Fibroblast of skin of scalp (primary cell): ENCODE data around the gene UGT1A3. TPM values are rescaled to one million over a fixed set of nuclear protein-coding genes. Genes with fewer than 3 reads are reported as not detected.
"Not testable (repeated sequence)": the region's sequence is repeated elsewhere in the genome, so short reads cannot be mapped to it uniquely, and the experiment has no call there.

ENCODE experiments used
- DNase-seq: peaks from one replicate; pipeline ENCODE4 v3.0.0-alpha.2; 2013
- polyA plus RNA-seq, 2 experiments: library from polyadenylated mRNA; unstranded; fragments of 120-200 nt; gene quantifications; one replicate each; pipeline ENCODE4 v1.2.1, GENCODE V29; 2013; ENCODE audit not compliant: insufficient read length in 2 of 2

The UGT1A3 gene
- polyA plus RNA-seq (2013, experiment 1 of 2; ENCODE audit: insufficient read length) = not detected
- not detected for polyA plus RNA-seq (2013, experiment 2 of 2; ENCODE audit: insufficient read length)

DNA sequence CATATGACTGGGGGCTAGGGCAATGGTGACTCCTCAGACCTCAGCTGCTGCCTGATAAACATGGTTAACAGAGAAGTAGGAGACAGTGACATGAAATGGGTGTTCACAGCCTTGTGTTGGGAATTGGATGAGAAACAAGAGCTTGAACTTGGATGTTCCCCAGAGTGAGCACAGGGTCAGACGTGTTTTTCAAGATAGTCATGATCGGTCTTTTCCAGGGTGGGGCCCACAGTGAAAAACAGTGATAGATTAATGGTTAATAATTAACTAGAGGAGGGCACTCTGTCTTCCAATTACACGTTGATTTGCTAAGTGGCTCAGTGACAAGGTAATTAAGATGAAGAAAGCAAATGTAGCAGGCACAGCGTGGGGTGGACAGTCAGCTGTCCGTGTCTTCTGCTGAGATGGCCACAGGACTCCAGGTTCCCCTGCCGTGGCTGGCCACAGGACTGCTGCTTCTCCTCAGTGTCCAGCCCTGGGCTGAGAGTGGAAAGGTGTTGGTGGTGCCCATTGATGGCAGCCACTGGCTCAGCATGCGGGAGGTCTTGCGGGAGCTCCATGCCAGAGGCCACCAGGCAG, at the start of gene UGT1A3:
Gene UGT1A3 (plus strand): TSS at position 320 of the 579 bp plus-strand sequence. CDS start 85 bp downstream, at position 405.
- DNase-seq = no peak

DNA sequence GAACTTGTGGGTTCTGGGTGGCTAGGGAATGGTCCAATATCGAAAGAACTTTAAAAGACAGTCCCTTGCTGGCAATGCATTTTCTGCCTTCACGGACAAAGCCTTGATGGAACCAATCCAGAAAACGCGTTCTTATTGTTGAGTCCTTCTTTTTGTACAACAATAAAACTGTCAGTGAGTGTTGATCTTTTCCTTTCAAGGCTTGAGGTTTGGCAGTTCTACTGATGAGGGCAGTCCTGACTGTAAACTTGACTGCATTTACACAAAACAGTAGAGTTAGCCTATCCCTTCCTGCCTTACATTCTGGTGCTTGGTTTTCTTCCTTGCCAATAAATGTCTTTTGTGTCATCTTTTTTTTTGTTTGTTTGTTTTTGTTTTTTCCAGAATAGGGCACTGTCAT, 49.6 kb upstream of the UGT1A3 start:
- no peak for DNase-seq

DNA sequence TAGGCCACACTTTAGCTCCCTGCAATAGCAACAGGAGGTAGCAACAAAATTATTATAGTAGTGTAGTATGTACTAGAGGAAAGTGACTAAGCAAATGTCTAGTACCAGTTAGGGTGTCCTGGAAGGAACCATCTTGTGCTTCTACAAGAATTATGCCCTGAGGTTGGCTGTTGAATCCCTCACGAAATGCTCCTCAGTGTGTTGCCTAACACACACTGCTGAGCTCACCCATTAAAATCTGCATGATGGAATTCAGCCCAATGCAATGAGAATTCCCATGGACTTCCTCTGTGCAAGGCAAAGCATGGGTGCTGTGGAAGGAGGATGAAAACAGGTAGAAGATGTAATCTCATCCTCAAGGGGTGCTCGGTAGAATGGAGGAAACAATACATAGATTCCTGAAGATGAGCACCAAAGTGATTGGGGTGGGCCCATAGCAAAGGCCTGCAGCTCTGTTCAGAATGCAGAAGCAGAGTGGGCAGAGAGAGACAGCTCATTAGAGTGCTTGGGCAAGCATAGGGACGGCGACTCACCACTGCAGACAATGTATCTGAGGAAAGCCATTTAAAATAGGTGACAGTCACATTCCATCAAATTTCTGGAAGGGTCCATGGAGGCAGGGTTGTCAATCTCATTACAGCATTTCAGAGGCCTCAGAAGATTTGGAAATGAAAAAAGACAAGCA, 48.3 kb upstream of the UGT1A3 start:
- no peak for DNase-seq

DNA sequence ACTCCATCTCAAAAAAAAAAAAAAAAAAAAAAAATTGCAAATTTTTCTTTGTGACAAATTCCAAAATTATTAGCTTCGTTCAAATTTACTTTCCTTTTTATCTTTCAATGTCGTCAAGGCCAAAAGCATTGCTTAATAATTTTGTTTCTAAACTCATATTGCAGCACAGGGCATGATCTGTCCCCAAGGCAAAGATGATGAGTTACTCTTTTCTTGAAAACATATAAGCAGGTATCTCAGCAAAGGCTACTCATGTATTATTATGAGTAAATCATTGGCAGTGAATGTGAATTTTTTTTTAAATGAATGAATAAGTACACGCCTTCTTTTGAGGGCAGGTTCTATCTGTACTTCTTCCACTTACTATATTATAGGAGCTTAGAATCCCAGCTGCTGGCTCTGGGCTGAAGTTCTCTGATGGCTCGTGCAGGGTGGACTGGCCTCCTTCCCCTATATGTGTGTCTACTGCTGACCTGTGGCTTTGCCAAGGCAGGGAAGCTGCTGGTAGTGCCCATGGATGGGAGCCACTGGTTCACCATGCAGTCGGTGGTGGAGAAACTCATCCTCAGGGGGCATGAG, 47.2 kb upstream of the UGT1A3 start, which contains the start of gene UGT1A7:
Gene UGT1A7 (plus strand): TSS at position 381 of the 579 bp plus-strand sequence. CDS start 37 bp downstream, at position 418.
- DNase-seq = no peak

DNA sequence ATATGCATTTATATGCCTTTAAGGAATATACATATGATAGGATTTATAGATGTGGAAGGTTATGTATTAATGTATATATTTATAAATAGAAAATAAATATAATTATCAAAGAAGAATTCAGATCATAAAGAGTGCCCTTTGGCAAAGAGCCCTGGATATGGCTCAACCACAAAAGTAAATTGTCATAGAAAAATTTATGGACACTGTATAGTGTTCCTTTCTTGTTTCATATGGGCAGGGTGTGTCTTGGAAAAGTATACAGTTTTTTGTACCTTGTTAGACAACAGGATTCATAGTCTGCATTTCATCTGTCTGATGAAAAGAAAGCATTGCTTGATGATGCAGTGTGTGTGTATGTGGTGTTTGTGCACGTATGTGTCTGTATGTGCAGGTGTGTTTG, 44.2 kb upstream of the UGT1A3 start:
- DNase-seq = no peak

DNA sequence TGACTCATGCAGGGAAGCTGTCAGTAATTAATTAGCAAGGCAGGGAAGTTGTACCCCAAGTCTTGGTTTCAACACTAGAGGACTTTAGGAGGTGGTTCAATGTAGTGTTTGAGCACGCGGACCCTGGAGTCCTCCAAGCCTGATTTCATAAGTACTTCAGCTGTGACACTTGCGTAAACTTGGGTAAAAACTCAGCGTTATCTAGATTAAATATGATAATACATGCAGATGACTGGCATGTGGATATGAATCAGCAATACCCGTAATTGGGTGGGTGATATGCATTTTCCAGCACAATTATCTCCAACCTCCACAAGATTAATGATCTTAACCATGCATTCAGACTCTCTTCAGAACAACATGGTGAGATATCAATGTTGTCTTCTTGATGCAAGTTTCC, 41.9 kb upstream of the UGT1A3 start:
- DNase-seq = no peak

DNA sequence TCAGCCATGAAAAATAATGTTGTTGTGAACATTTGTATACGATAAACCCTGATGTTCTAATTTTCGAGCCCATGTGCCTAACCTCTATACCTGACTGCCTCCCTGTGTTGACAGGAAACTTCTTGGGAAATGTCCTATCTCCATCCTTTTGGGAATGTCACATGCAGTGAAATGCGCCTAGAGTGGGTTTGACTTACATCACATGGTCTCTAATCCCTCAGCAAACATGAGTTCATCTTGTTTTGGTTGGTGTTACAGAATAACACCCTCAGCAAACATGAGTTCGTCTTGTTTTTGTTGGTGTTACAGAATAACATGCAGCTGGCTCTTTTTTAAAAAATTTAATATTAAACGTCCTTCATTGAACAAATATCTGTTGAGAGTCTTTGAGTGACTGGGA, 40.5 kb upstream of the UGT1A3 start:
- DNase-seq = no peak

DNA sequence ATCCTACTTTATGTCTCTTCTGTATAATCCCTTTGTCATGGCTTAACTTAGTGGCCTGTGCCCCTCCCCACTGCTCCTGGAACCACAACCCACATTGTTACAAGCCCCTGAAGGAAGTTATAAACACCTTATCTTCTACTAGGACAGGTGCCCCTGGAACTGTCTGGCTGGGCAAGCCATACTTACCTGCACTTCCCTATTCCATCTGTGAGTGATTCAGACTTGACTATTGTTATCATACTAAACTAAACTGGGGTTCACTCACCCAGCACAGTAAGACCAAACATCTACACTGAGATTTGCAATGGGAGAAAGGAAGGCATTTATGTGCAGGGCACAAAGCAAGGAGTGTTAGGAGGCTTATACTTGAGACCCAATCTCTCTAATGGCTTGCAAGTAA, 39.8 kb upstream of the UGT1A3 start:
- no peak for DNase-seq

DNA sequence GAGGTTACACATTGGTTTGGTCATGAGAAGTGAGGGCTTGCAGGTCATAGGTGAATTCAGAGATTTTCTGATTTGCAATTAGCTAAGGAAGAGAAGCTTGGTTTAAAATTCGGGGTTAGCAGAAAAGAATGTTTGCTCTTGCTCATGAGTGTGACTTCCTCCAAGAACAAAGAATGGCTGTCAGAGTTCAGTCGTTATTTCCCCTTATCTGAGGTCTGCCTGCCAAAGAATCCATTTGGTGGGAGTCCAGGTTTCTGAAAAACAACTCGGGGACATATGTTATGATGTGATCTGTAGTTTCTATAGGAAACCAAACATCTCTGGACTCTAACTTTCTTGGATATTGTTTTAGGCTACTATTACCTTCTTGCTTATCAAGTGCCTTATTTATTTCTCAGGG, 39.3 kb upstream of the UGT1A3 start:
- DNase-seq = no peak

DNA sequence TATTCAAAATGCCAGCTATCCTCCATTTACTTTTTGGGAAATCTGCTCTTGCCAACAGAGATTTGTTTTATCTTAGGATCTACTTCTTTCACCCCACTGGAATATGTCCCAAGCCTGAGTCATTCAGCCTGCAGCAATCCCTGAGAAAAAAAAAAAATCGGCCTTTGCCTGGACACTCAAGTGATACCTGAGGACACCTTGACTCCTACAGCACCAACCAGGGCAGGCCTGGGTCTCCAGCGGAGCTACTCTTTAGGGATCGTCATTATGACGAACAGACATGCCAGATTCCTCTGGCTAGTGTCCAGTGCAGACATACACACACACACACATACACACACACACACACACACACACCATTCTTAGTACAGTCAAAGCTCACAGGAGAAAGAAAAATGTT, 38.4 kb upstream of the UGT1A3 start:
- DNase-seq = no peak

DNA sequence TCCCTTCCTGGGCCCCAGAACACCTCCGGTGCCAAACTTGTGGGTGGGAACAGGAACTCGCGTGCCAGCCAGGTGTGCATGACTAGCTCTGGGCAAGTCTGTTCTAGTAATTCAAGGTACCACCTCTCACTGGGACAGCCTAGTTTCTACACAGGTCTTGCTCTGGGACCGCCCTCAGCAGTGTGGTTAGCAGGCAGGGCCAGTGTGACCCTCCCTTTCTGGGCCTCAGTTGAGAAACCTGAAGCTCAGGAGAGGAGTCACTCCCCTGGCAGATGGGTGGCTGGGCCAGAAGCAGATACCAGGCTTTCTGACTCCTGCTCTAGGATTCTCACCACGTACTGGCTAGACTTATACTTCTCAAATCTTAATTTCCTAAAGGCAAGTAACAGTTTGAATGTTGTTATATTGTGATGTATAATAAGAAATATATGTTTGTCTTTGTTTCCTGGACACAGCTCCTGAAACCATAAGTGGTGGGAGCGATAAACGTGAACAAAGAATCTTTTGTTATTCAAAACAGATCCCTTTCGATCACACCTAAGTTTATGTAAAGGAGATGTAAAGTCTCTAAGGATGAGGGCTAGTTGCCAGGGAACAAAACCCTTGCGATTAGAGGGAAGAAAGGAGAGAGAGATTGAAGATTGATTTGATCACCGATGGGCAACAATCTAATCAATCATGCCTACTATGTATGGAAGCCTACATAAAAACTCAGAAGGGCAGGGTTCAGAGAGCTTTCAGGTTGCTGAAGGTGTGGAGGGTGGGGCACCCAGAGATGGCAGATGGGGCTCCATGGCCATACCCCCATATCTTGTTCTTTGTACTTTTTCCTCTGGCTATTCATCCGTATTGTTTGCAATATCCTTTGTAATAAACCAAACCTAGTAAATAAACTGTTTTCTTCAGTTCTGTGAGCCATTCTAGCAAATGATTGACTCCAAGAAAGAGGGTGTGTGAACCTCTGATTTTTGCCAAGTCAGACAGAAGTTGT, 37.1 kb upstream of the UGT1A3 start:
- DNase-seq = no peak

DNA sequence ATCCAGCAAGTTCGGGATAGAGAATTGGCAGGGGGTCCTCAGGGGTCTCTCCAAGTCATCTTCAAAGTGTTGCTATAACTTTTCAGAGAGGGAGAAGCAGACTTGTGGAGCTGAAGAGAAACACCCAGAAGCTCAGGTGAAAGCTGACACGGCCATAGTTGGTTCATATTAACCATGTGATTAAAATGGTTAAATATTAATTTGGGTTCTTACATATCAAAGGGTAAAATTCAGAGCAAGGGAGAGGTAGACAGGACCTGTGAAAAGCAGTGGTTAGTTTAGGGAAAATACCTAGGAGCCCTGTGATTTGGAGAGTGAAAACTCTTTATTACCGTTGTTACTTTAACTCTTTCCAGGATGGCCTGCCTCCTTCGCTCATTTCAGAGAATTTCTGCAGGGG, 36.2 kb upstream of the UGT1A3 start, which contains the start of gene UGT1A6:
Gene UGT1A6 (plus strand): TSS at position 243 of the 400 bp plus-strand sequence. CDS start 115 bp downstream, at position 358.
- no peak for DNase-seq

DNA sequence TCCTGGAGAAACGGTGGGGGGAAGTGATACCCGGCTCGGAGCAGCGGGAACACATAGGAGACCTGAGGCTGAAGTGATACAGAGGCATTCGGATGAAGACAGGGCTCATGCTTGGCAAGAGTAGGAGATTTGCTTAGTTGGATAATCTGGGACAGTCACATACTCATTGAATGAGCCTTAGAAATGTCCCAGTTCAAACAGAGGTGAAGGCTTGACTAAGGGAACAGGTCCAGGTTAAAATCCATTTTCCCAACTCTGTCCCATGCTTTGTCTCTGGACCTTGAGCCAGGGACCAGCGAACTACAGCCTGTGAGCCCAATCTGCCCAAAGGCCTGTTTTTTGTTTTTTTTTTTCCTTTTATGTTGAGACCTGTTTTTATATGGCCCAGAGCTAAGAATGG, 34.9 kb upstream of the UGT1A3 start:
- DNase-seq = no peak

DNA sequence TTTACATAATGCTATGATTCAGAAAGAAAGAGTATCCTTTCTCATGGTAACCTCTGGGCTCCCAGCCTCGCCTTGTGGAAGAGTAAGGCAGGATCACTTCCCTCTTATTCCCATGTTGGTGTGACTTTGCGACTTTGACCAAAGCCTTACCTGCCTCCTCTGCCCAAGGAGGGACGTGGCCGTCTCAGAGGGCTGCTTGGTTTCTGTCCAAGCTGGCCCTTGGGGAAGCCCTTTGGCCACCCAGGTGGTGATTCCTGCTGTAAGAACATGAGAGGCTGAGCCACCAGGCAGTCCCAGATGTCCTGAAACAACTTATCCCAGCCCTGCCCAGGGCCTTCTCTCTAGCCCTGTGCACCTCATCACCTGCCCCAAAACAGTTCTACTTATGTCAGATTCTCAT, 30.1 kb upstream of the UGT1A3 start:
- no peak for DNase-seq

DNA sequence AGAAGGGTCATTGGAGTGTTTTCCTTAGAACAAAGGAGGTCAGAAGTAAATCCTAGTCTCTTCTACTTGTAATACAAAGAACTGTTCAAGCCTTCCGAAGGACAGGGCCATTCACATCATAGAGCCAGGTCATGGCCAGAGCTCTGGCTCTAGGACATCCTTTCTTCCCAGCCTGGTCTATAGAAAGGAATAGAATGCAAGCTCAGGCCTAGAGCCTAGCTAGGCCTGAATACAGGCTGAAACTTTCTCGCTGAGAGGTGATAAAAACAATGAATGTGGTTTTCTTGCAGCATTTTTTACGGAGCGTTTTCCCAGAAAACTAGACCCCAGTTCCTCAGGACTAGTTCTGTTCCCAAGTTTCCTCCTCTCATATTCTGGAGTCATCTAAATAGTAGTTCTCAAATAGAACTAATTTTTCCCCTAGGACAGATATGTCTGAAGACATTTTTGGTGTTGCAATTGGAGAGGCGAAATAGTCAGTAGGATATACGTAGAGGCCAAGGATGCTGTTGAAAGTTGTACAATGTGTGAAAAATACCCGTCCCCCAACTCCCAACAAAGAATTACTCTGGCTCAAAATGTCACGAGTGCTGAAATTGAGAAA, 29.3 kb upstream of the UGT1A3 start:
- no peak for DNase-seq

DNA sequence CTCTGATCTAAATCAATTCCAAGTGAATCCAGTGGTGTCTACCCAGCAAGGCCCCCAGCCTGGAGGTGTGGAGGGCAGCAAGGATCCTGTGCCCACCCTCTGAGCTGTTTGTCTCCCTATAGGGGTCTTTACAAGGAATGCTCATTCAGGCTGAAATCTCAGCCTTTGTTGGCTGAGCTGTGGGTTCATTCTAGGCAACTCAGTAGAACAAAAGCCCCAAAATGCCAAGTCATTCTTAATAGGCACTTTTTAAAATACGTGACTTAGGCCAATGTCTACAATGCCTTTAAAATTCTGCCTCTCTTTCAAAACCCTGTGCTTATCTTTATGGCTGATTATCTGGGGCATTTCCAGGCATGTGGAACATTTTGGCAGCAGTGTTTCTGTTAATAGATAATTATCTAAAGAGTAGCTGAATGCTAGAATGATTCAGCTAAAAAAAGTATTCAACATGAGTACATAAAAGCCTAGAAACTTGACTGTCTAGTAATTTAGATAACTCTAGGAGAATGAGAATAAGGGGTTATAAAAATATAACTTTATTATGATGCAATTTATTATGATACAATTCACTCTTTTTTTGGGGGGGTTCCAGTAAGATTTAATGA, 28.7 kb upstream of the UGT1A3 start:
- peak; percentile 13 for DNase-seq

DNA sequence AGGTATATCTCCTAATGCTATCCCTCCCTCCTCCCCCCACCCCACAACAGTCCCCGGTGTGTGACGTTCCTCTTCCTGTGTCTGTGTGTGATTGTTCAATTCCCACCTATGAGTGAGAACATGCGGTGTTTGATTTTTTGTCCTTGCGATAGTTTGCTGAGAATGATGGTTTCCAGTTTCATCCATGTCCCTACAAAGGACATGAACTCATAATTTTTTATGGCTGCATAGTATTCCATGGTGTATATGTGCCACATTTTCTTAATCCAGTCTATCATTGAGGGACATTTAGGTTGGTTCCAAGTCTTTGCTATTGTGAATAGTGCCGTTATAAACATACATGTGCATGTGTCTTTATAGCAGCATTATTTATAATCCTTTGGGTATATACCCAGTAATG, 28.0 kb upstream of the UGT1A3 start:
- DNase-seq = not testable (repeated sequence)

DNA sequence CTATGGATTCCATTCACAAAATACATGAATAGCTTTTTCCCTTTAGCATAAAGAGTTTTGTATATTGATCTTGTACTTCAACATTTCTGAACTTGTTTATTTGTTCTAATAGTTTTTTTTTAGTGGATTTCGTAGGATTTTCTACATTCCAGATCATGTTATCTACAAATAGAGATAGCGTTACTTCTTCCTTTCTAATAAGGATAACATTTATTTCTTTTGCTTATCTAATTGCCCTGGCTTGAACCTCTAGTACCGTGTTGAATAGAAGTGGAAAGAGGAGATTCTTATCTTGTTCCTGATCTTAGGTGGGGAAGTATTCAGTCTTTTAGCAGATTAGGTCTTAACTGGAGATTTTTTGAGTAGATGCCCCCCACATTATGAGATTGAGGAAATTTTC, 26.6 kb upstream of the UGT1A3 start:
- DNase-seq = no peak

DNA sequence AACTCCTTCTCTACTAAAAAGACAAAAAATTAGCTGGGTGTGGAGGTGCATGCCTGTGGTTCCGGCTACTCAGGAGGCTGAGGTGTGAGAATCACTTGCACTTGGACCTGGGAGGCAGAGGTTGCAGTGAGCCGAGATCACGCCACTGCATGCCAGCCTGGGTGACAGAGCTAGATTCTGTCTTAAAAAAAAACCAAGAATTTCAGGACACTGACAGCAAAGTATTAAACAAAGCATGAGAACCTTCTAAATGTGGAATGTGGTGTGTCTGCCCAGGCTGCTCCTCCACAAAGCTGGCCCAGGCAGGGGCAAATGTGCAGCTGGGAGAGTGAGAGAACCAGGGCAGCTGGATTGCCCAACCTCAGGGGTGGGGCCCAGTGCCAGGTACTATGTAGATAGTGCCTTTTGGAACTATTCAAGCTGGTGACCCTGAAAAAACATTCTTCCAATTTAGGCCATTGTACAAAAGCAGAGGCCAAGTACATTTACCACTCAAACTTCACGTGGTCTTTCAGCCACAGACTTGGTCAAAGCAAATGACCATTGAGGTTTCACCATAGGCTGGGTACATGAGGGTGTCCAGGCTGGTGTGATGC, 22.8 kb upstream of the UGT1A3 start:
- no peak for DNase-seq

DNA sequence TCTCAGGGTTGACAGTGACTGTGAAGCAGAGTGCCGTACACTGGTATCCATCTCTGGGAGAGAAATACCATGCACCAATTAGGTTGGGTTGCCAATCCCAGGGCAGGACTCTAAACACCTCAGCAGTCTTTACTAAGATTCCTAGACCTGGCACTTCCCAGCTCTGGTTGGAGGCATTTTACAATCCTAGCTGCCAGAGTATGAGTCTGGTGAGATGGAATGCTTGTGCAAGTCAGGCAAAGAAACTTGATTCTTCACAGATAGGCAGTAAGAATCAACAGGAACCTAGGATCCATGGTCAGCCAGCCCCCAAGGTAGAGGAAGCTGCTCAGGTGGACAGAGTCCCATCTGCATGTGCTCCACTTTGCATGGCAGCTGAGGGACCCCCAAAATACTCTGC, 22.1 kb upstream of the UGT1A3 start:
- no peak for DNase-seq

DNA sequence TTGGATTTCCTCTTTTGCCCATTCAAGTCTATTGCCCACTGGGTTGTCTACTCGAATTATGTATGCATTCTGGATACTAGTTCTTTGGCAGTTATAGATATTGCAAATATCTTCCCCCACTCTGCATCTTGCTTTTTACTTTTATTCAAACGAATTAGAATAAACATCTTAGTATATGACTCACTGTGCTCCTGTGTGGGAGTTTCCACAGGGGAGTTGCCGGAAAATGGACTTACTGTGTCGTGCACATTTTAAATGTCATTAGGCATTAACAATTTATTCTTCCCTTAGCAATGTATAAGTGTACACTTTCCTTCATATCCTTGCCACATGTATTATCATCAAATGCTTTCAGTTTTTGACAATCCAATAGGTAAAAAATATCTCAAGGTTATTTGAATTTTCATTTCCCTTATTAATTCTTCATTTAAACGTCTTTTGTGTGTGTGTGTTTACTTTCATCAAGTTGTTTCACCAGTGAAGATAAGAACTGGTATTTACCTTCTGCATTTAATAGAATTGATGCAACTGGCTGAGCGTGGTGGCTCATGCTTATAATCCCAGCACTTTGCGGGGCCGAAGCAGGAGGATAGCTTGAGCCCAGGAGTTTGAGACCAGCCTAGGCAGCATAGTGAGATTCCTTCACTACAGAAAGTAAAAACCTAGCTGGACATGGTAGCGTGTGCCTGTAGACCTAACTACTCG, 20.8 kb upstream of the UGT1A3 start:
- DNase-seq = no peak
